Measurements from ENCODE around the gene SUSD2.

- TF ChIP-seq CTCF (IDR thresholded peaks at IDR 0.05), result no peak
- no peak for TF ChIP-seq POLR2AphosphoS5 (IDR thresholded peaks at IDR 0.05)
Measured at GRCh38 chr22:24170188-24170587, 11.1 kb upstream of the SUSD2 start.
